GM19035 (cell line): Measurements from ENCODE around the gene SFMBT1.

Experiments
- ATAC-seq: cut with Tn5 transposase; IDR thresholded peaks from one replicate; pipeline ENCODE4 v1.9.1; 2021; ENCODE audit not compliant: unreplicated experiment

SFMBT1 gene

GRCh38 chr3:53045518-53046170 lies at the start of gene SFMBT1:
SFMBT1 (minus strand) TSS chr3:53046073; CDS start chr3:52969128, 76,945 bp downstream.
- ATAC-seq = peak; percentile 51

- ATAC-seq = no peak
Measured at GRCh38 chr3:53092942-53093341, 47.1 kb upstream of the SFMBT1 start.

- ATAC-seq = no peak
Measured at GRCh38 chr3:53092216-53092615, 46.3 kb upstream of the SFMBT1 start.

GRCh38 chr3:53091011-53091410 lies 45.1 kb upstream of the SFMBT1 start:
- ATAC-seq = no peak

- ATAC-seq = no peak
Measured at GRCh38 chr3:53089511-53089910, 43.6 kb upstream of the SFMBT1 start.

GRCh38 chr3:53085476-53085875 lies 39.6 kb upstream of the SFMBT1 start:
- ATAC-seq = no peak

GRCh38 chr3:53084310-53085001 lies 38.6 kb upstream of the SFMBT1 start:
- no peak for ATAC-seq

GRCh38 chr3:53083949-53084309 lies 38.1 kb upstream of the SFMBT1 start:
- ATAC-seq = no peak

- no peak for ATAC-seq
Measured at GRCh38 chr3:53083521-53083920, 37.6 kb upstream of the SFMBT1 start.

- ATAC-seq = no peak
Measured at GRCh38 chr3:53082736-53083135, 36.9 kb upstream of the SFMBT1 start.

- no peak for ATAC-seq
Measured at GRCh38 chr3:53081318-53081717, 35.4 kb upstream of the SFMBT1 start.

GRCh38 chr3:53080612-53081205 lies 34.8 kb upstream of the SFMBT1 start:
- no peak for ATAC-seq

- ATAC-seq = no peak
Measured at GRCh38 chr3:53079791-53080555, 34.1 kb upstream of the SFMBT1 start.

- ATAC-seq = no peak
Measured at GRCh38 chr3:53079147-53079546, 33.3 kb upstream of the SFMBT1 start.

- no peak for ATAC-seq
Measured at GRCh38 chr3:53078656-53079055, 32.8 kb upstream of the SFMBT1 start.

- no peak for ATAC-seq
Measured at GRCh38 chr3:53077476-53078220, 31.8 kb upstream of the SFMBT1 start.

- ATAC-seq = no peak
Measured at GRCh38 chr3:53075743-53076140, 29.9 kb upstream of the SFMBT1 start.

- ATAC-seq = no peak
Measured at GRCh38 chr3:53074761-53075742, 29.2 kb upstream of the SFMBT1 start.

- ATAC-seq = no peak
Measured at GRCh38 chr3:53074366-53074696, 28.5 kb upstream of the SFMBT1 start.
